ENCODE results near the gene PPP6R3.

DNA sequence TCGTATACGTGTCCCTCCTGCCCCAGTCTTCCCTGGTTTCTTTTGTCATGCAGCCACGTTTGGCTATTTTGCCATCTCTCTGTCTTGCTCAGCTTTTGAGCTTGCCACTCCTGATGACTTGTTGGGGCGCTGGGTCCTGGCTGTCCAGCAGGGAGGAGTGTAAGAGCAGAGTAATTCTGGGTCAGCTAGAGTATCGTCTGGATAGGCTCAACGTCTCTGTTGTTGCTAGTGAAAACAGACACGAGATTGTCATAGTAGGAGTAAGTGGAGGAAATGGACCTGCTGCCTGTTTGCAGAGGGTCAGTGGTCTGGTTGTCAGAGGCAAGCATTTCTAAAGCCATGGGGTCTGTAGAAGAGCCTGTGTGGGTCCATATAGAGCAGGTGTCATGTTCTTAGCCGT is 83.0 kb downstream of the PPP6R3 start:
- TF ChIP-seq POLR2AphosphoS5 (IDR thresholded peaks at IDR 0.05), result no peak
- TF ChIP-seq, protein P1, sequence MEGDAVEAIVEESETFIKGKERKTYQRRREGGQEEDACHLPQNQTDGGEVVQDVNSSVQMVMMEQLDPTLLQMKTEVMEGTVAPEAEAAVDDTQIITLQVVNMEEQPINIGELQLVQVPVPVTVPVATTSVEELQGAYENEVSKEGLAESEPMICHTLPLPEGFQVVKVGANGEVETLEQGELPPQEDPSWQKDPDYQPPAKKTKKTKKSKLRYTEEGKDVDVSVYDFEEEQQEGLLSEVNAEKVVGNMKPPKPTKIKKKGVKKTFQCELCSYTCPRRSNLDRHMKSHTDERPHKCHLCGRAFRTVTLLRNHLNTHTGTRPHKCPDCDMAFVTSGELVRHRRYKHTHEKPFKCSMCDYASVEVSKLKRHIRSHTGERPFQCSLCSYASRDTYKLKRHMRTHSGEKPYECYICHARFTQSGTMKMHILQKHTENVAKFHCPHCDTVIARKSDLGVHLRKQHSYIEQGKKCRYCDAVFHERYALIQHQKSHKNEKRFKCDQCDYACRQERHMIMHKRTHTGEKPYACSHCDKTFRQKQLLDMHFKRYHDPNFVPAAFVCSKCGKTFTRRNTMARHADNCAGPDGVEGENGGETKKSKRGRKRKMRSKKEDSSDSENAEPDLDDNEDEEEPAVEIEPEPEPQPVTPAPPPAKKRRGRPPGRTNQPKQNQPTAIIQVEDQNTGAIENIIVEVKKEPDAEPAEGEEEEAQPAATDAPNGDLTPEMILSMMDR (IDR thresholded peaks at IDR 0.05), result no peak
